Measurements from ENCODE around the gene KPNA6. TPM values are rescaled to one million over a fixed set of nuclear protein-coding genes. Genes with fewer than 3 reads are reported as not detected.
A peak's percentile ranks its signal among the peaks of the same experiment; 100 is the strongest.

KPNA6 gene
- total and polyA plus RNA-seq, 9 of the 15 experiments (the other 6 are each of a cell fraction or from before 2014, with no cell fraction given) = 20.1 to 54.6 (median 32.2) TPM

DNA sequence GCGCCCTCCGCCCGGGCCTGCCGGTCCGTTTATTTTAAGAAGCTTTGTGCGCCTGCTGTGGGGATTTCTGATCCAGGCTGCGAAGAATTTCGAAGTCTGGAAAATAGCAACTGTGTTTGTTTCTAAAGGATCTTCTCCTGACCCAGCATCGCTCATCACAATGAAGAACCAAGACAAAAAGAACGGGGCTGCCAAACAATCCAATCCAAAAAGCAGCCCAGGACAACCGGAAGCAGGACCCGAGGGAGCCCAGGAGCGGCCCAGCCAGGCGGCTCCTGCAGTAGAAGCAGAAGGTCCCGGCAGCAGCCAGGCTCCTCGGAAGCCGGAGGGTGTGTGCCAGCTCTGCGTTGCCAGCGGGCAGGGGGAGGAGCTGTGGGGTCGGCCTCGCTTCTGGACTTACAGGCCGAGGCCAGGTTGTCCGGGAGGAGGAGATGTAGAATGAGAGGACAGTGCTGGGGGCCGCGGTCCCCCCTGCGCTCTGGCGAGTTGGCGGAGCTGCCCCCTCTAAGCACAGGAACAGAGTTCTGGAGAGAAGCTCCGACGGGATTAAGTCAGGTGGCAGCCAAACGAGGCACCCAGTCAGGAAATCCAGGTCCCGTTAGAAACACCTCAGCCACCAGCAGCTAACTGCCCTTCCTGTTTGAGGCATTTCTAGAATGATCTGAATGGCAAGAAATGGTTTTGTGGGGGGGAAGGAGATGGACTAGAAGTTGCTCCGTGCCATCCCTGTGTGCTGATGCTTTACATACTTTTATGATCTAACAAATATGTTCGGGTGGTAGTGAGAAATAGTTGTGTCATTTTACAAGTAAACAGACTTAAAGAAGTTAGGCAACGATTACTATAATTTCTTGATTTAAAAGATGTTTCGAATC, 72.6 kb downstream of the KPNA6 start (continued):
- TF ChIP-seq, protein P1, sequence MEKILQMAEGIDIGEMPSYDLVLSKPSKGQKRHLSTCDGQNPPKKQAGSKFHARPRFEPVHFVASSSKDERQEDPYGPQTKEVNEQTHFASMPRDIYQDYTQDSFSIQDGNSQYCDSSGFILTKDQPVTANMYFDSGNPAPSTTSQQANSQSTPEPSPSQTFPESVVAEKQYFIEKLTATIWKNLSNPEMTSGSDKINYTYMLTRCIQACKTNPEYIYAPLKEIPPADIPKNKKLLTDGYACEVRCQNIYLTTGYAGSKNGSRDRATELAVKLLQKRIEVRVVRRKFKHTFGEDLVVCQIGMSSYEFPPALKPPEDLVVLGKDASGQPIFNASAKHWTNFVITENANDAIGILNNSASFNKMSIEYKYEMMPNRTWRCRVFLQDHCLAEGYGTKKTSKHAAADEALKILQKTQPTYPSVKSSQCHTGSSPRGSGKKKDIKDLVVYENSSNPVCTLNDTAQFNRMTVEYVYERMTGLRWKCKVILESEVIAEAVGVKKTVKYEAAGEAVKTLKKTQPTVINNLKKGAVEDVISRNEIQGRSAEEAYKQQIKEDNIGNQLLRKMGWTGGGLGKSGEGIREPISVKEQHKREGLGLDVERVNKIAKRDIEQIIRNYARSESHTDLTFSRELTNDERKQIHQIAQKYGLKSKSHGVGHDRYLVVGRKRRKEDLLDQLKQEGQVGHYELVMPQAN (IDR thresholded peaks at IDR 0.05; ENCODE audit: borderline replicate concordance) = peak; percentile 66; the same call in 1 of the 2 replicates
- TF ChIP-seq, protein P2, sequence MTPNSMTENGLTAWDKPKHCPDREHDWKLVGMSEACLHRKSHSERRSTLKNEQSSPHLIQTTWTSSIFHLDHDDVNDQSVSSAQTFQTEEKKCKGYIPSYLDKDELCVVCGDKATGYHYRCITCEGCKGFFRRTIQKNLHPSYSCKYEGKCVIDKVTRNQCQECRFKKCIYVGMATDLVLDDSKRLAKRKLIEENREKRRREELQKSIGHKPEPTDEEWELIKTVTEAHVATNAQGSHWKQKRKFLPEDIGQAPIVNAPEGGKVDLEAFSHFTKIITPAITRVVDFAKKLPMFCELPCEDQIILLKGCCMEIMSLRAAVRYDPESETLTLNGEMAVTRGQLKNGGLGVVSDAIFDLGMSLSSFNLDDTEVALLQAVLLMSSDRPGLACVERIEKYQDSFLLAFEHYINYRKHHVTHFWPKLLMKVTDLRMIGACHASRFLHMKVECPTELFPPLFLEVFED (CRISPR knock-in tag; conservative IDR thresholded peaks at IDR 0.05) = no peak
- TF ChIP-seq BRF1 (IDR thresholded peaks at IDR 0.05; ENCODE audit: borderline replicate concordance, extremely low read depth, insufficient read length) (no peak), TEAD4 (IDR thresholded peaks at IDR 0.05; ENCODE audit: low read length) (no peak), TEAD4 (CRISPR knock-in tag; IDR thresholded peaks at IDR 0.05; ENCODE audit: borderline replicate concordance) (0 out of 2 replicates have a peak, but pooled peaks have one; percentile 44), CREB1 (IDR thresholded peaks at IDR 0.05) (no peak), CREB1 (CRISPR knock-in tag; IDR thresholded peaks at IDR 0.05) (no peak), HNRNPK (IDR thresholded peaks at IDR 0.05; ENCODE audit: low read depth, low read length, poor library complexity, severe bottlenecking) (no peak), GTF2A2 (tag; IDR thresholded peaks at IDR 0.05) (no peak), ZNF217 (CRISPR knock-in tag; IDR thresholded peaks at IDR 0.05) (no peak), MAZ (CRISPR knock-in tag; conservative IDR thresholded peaks at IDR 0.05 in 1 of 2, IDR thresholded peaks at IDR 0.05 in 1 of 2) (no peak), NELFE (IDR thresholded peaks at IDR 0.05; ENCODE audit: insufficient read depth, insufficient read length) (no peak), SIRT6 (IDR thresholded peaks at IDR 0.05; ENCODE audit: low read depth, low read length) (no peak), NRF1 (conservative IDR thresholded peaks at IDR 0.05 in 1 of 2, IDR thresholded peaks at IDR 0.05 in 1 of 2) (no peak), NCOA4 (IDR thresholded peaks at IDR 0.05; ENCODE audit: partially characterized antibody) (no peak), NONO (IDR thresholded peaks at IDR 0.05; ENCODE audit: low read depth in 2 of 2, low read length in 1 of 2) (no peak), ZNF197 (CRISPR knock-in tag; IDR thresholded peaks at IDR 0.05; ENCODE audit: low read depth) (no peak), XRCC3 (IDR thresholded peaks at IDR 0.05) (no peak), CHCHD3 (CRISPR knock-in tag; IDR thresholded peaks at IDR 0.05) (no peak), BCOR (IDR thresholded peaks at IDR 0.05) (no peak)
- TF ChIP-seq, protein P3, sequence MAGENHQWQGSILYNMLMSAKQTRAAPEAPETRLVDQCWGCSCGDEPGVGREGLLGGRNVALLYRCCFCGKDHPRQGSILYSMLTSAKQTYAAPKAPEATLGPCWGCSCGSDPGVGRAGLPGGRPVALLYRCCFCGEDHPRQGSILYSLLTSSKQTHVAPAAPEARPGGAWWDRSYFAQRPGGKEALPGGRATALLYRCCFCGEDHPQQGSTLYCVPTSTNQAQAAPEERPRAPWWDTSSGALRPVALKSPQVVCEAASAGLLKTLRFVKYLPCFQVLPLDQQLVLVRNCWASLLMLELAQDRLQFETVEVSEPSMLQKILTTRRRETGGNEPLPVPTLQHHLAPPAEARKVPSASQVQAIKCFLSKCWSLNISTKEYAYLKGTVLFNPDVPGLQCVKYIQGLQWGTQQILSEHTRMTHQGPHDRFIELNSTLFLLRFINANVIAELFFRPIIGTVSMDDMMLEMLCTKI (IDR thresholded peaks at IDR 0.05; ENCODE audit: partially characterized antibody) = no peak
- TF ChIP-seq, protein P4, sequence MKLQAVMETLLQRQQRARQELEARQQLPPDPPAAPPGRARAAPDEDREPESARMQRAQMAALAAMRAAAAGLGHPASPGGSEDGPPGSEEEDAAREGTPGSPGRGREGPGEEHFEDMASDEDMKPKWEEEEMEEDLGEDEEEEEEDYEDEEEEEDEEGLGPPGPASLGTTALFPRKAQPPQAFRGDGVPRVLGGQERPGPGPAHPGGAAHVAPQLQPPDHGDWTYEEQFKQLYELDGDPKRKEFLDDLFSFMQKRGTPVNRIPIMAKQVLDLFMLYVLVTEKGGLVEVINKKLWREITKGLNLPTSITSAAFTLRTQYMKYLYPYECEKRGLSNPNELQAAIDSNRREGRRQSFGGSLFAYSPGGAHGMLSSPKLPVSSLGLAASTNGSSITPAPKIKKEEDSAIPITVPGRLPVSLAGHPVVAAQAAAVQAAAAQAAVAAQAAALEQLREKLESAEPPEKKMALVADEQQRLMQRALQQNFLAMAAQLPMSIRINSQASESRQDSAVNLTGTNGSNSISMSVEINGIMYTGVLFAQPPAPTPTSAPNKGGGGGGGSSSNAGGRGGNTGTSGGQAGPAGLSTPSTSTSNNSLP (IDR thresholded peaks at IDR 0.05; ENCODE audit: borderline replicate concordance, low read depth, low read length) = no peak
